ENCODE measurements around the gene GPAT2.
"Not testable (repeated sequence)": the region's sequence is repeated elsewhere in the genome, so short reads cannot be mapped to it uniquely, and the experiment has no call there.

GPAT2 gene

DNA sequence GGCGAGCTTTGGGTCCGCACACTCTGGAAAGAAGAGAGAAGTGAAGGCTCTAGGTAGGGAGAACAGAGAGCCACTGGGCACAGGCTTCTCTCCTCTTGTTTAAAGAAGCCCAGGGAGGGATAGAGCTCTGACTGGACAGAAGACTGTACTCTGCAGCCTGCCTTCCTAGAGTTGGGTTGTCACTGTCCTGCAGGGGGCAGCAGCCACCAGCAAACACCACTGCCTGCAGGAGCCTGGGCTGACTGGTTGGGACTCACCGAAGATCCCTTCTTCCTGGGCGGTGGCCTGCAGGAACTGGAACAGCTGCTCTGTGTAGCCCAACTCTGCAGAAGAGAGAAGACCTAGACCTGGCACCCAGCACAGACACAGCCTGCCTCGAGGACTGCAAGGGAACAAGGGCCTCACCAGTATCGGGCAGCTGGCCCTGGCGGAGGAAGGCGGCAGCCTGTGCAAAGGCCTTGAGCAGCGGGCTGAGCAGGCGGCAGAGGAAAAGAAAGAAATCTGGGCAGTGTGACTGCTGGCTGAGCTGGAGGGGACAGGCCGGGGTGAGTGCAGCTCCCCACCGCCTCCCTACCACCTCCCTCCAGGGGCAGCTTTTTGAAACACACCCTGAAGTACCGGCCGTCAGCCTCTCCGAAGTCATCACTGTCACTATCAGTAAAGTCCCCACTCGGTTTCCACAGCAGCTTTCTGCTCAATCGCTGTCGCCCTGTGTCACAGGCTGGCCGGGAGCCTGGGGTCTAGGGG, 11.8 kb downstream of the GPAT2 start:
- not testable (repeated sequence) for DNase-seq

- DNase-seq, result not testable (repeated sequence)
Measured at GRCh38 chr2:96022126-96022525, 12.6 kb downstream of the GPAT2 start.

GRCh38 chr2:96021142-96021541, 13.6 kb downstream of the GPAT2 start:
- not testable (repeated sequence) for DNase-seq

- DNase-seq, result not testable (repeated sequence)
Measured at GRCh38 chr2:96019909-96020590, 14.7 kb downstream of the GPAT2 start.

DNA sequence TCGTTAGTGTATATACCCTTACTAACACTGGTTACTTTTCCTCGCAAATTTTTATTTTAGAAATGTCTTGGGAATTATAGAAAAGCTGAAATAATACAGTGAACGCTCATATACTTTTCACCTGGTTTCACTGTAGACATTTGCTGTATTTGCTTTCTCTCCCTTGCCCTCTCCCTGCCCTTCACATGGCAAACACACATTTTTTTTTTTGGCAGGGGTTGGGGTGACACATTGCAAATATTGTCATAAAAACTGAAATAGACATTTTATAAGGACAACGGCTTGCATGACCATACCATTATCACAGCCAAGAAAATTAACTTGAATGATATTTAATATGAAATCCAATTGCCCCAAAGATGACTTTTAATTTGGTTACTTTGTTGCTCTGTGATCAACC, 18.4 kb downstream of the GPAT2 start:
- DNase-seq, result not testable (repeated sequence)

GRCh38 chr2:96012792-96013264, 21.9 kb downstream of the GPAT2 start:
- not testable (repeated sequence) for DNase-seq

DNA sequence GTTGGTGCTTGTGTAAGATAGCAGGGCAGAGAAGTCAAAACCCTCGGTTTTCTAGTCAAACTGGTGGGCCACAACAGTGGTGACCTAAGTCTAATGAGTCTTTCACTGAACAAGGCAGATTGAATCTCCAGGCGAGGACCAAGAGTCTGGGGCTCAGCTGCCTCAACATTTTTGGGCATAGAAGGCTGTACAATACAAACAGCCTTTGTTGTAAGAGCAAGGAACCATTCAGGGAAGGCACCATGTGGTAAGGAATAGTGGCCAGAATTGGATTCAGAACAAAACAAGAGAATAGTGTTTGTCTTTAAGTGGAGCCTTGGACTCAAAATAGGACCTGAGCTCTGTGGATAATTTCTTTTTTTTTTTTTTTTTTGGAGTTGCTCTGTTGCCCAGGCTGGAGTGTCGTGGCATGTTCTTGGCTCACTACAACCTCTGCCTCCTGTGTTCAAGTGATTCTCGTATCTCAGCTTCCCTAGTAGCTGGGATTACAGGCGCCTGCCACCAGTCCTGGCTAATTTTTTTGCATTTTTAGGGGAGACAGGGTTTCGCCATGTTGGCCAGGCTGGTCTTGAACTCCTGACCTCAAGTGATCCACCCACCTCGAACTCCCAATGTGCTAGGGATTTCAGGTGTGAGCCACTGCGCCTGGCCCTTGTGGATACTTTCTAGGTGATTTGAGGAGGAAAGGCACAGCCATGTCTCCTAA, 22.5 kb downstream of the GPAT2 start:
- DNase-seq, result not testable (repeated sequence)

DNA sequence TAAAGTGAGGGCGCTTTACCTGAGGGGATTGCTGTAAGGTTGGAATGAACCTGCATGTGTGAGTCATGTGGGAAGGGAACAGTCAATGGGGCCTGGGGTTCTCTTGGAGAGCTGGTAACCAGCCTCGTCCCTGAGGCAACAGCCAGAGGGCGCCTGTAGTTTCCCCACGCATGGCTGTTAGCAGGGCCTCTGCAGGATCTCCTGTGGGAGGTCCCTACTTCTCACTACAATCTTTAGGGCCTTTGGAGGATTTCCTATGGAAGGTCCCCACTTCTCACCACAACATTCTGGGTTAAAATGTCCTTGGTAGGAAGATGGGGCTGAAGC, 23.6 kb downstream of the GPAT2 start:
- DNase-seq, result not testable (repeated sequence)

- DNase-seq, result not testable (repeated sequence)
Measured at GRCh38 chr2:96010320-96011128, 24.2 kb downstream of the GPAT2 start.

DNA sequence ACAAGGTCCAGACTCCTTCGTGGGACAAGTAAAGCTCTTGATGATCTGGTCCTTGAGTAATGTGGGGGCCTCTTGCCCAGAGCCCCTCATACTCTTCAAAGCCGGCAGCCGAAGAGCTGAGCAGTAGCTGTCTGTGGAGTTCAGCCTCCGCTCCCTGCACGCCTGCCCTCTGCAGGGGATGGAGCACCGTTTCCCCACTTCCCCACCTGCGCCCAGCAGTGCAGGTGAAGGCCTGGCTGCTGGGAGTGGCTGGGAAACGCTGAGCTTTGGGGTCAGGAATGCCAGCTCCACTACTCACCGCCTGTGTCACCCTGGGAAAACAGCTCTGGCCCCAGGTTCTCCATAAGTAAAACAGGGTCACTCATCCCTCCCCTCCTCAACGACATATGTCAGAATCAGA, 24.9 kb downstream of the GPAT2 start:
- not testable (repeated sequence) for DNase-seq

DNA sequence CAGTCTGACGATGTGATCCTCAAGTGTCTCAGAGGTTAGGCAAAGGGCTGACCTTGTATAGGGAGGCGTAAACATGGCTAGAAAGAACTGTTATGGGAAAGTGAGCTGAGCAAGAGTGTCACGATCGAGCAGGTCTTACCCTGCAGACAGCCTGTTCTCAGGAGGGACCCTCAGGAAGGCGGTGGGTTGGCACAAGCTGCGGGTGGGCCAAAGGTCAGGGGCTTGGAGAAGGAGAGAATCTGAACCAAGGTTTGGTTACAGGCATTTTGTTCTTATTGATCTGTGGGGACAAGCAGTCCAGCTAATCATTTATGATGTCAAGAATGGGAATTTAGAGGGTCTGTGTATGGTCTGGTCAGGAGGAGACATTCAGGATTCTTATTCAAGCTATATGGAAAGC, 26.7 kb downstream of the GPAT2 start:
- DNase-seq, result not testable (repeated sequence)

GRCh38 chr2:96006248-96006647, 28.5 kb downstream of the GPAT2 start:
- not testable (repeated sequence) for DNase-seq

DNA sequence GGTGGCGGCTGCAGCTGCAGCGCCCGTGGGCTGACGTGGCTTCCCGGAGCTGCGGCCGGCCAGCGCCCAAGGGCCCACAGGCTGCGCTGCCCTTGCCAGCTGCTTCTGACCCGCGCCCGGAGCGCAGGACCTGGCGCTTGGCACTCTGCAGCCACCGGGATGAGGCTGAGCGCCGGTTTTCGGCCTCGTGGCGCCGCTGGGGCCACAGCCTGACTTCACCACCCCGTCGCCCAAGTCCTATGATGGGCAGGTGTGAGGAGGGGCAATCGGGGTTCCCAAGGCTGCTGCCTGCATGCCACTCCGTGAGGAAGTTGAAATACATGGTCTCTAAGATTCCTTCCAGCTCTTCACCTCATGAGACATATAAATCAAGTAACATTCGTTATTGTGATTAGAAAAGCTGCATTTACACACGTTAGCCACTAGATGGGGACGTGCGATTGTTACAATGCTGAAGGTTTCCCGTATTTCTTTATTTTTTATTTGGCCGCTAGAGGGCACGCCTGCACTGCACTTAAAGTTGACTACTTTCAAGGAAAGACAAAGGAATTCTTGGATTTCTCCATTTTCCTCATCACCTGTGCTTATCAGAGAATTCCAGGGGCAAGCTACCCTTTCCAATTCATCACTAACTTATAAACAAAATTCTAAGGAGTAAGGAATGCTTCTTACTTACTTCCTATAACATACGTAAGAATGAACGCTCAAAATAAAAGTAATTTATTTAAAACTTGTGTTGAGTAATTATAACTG, 42.0 kb downstream of the GPAT2 start:
- not testable (repeated sequence) for DNase-seq

- DNase-seq, result not testable (repeated sequence)
Measured at GRCh38 chr2:95992102-95992501, 42.6 kb downstream of the GPAT2 start.

DNA sequence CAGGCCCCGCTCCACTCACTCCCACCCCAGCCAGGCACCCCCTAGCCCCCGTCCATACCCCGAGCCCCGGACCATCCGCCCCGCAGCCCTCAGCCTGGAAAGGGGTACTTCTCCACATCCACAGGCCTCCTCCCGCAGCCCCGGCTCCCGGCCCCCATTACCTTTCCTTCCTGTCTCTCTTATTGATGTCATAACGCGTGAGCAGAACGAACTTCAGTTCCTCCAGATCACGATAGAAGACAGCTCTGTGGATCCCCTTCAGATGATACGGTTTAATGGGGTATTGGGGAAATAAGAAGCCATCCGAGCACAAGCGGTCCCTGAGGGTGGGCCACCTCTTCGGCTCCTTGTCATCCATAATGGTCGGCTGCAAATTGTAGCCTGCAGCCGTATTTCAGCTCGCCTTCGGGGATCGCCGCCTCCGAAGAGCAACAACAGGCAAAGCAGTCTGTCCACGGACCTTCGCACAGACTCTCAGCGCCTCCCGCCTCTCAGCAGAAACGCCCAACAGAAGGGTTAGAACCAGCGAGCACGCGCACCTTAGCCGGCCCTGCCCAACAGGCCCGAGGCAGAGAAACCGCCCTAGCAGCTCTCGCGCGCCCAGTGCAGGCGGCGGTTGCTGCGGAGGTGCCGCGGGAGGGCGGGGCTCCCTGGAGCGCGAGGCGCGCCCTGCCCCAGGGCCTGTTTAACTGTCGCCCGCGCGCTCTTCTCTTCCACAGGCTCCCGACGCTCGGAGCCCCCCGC, 43.2 kb downstream of the GPAT2 start, which contains the start of gene ANKRD36C:
TSS of gene ANKRD36C (minus strand) at position 474 of the 744 bp plus-strand sequence. CDS start at position 358, 116 bp downstream.
- DNase-seq, result not testable (repeated sequence)

DNA sequence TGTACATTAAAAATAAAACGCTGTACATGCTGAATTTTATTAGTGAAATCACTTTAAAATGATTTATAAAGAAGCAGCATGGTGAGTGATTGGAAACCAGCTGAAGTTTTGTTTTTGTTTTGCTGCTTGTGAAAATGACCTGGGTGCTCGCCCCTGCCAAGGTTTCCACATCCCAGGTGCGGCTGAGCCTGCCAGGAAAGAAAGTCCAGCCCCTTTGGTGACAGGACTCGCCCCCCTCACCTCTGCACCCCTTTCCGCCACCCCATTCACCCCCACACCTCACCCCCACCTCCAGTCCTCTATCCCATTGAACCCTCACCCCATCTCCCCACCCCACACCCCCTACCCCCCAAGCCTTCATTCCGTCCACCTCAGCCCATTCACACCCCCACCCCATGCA, 43.8 kb downstream of the GPAT2 start:
- not testable (repeated sequence) for DNase-seq
